GM18520 (cell line): ENCODE results near the gene FANCG.

Experiments used
- ATAC-seq: cut with Tn5 transposase; IDR thresholded peaks from one replicate; pipeline ENCODE4 v1.9.1; 2021; ENCODE audit not compliant: unreplicated experiment

Gene FANCG

GRCh38 chr9:35079426-35080341 lies at the start of gene FANCG:
Gene FANCG, minus strand, starts transcription at chr9:35079942. Its CDS starts 418 bp downstream, at chr9:35079524.
- ATAC-seq: peak; percentile 82

GRCh38 chr9:35116898-35117551 lies 37.3 kb upstream of the FANCG start:
- ATAC-seq: peak; percentile 41

GRCh38 chr9:35116539-35116897 lies 36.8 kb upstream of the FANCG start:
- ATAC-seq: no peak

GRCh38 chr9:35115680-35116538 lies 36.2 kb upstream of the FANCG start, which contains the start of gene ATOSB:
Gene ATOSB, minus strand, starts transcription at chr9:35115862. Its CDS starts 7,588 bp downstream, at chr9:35108274.
- peak; percentile 40 for ATAC-seq

GRCh38 chr9:35114840-35115628 lies 35.3 kb upstream of the FANCG start:
- ATAC-seq: no peak

- no peak for ATAC-seq
Observed at GRCh38 chr9:35114113-35114839, 34.5 kb upstream of the FANCG start.

GRCh38 chr9:35112257-35113020 lies 32.7 kb upstream of the FANCG start:
- ATAC-seq: no peak

GRCh38 chr9:35111001-35111933 lies 31.5 kb upstream of the FANCG start:
- ATAC-seq: peak; percentile 72

GRCh38 chr9:35110327-35110761 lies 30.6 kb upstream of the FANCG start:
- ATAC-seq: no peak

GRCh38 chr9:35108946-35109575 lies 29.3 kb upstream of the FANCG start:
- no peak for ATAC-seq

GRCh38 chr9:35108461-35108860 lies 28.7 kb upstream of the FANCG start:
- ATAC-seq: no peak

GRCh38 chr9:35107297-35108290 lies 27.9 kb upstream of the FANCG start:
- ATAC-seq: no peak

- ATAC-seq: no peak
Observed at GRCh38 chr9:35106343-35106730, 26.6 kb upstream of the FANCG start.

GRCh38 chr9:35105571-35106342 lies 26.0 kb upstream of the FANCG start:
- ATAC-seq: no peak

- no peak for ATAC-seq
Observed at GRCh38 chr9:35105126-35105525, 25.4 kb upstream of the FANCG start.
